Measurements from ENCODE around the gene IL19.
"Not testable (repeated sequence)": the region's sequence is repeated elsewhere in the genome, so short reads cannot be mapped to it uniquely, and the experiment has no call there.

The IL19 gene

DNA sequence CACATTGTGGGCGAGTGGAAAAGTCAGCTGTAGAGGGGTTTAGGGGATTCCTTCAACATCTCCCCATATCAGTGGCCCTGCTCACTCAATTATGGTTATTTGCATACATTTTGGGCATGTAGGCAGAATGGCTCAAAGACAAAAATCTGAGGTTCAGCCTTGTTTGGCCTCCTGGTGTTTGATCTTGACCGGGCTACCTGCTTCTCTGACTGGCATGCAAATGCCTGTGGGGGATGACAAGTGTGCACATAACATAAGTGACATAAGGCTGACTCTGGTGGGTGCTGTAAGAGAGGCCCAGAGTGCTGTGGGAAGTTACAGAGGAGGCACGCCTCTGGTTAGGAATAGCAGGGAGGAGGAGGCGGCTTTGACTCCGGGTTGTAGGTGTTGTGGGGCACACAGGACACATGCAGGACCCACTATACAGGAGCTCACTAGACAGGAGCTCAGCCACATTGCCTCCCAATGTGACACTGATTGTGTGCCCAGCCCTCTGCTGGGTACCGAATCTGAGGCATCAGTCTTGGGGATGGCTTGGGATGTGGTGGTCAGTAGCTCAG lies 29.4 kb upstream of the IL19 start:
- no peak for DNase-seq

DNA sequence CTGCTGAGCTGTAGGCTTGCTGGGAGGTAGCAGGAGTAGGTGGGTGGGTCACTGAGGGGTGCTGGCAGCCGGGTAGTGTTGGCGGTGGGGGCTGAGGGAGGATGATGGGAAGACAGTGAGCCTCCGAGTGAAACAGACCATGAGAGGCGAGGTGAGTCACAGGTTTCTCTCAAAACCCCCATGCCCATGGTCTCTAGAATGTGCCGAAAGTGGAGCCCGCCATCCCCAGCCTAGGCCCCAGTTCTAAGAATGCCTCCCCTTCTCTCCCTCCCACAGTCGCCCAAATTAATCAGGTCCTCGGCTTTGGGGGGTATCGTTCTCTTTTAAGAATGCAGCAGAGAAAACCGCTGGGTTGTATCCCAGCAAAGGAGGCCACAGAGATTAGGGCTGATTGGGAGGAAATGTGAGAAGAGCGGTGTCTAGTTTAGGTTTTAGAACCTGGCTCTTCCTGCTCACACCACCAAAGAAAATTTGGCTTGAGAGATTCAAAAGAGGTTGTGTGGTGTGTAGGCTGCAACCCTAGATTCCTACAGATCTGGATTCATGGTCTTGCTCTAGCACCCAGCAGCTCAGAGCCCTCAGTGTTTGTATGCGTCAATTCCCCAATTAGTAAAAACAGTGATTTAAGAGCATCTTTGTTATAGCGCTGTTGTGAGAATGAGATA lies 27.7 kb upstream of the IL19 start:
- DNase-seq, result no peak

DNA sequence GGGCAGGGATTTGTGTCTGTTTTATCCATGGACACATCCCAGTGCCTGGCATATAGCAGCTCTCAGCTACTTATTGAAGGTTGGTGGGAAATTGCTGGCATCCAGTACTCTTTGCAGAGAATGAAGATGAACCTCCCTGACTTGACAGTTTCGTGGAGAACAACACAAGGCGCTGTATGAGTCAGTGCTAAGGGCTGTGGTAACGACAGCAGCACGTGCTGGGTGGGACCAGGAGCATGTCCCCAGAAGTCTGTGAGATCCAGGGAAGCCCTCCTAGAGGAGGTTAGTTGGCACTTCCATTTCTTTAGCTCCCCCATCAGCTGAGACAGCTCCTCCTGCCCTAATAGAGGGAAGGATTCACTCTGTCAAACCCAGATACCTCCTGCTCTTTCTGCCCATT lies 25.9 kb upstream of the IL19 start:
- peak; percentile 55 to 67 (median 60) for DNase-seq

DNA sequence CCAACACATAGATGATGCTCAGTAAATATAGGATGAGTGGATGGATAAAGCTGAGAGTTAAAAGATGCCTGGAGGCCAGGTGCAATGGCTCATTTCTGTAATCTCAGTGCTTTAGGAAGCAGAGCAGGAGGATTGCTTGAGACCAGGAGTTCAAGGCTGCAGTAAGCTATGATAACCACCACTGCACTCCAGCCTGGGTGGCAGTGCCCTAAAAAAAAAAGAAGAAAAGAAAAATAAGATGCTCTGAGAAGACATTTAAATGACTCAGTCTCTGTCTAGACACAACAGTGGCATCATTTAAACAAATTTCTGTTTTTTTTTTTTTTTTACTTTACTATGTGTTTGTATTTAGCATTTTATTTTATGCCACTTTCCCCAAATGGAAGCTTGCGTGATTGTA lies 25.3 kb upstream of the IL19 start:
- no peak for DNase-seq

DNA sequence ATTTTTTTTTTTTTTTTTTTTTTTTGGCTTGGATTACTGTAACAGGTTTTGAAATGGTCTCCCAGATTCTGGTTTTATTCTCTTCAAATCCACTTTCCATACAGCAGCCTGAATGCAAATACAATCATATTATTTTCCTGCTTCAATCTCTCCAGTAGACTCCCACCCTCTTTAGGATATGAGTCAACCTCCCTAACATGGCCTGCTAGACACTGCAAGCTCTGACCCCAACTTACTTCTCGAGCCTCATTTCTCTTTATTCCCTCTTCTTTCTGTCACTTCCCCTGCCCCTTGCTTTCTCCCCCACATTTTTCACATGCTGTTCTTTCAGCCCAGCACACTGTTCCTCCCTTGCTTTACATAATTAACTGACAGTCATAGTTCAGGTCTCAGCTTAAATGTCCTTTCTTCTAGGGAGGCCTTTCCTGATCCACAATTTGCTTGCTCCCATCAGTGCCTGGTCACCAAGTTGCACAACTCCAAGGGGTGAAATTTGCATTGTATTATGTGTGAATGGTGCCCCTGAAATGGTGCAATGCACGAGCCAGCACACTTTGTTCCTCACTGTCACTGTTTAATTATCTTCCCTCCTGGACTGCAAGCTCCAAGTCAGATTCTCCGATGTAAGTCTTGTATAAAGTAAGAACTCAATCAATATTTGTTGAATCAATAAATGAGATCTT lies 22.1 kb upstream of the IL19 start:
- DNase-seq, result peak; percentile 46 to 74 (median 58)

DNA sequence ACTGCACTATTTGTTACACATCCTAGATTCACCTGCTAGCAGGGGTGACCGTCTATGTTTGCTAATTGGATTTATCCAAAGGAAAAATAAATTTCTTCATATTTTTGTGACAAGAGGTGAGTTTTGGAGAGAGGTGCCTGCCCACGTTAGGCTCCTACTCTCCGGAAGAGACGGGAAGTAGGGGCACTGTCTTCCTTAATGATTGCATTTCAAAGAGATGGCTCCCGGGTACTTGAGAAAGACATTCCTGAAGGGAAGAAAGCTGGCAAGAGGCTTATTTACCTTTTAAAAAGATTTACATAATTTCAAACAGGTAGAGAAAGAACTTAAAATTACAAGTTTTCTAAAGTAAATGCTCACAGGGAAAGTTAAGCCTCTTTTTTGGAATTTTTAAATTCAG lies 18.7 kb upstream of the IL19 start:
- DNase-seq, result no peak

DNA sequence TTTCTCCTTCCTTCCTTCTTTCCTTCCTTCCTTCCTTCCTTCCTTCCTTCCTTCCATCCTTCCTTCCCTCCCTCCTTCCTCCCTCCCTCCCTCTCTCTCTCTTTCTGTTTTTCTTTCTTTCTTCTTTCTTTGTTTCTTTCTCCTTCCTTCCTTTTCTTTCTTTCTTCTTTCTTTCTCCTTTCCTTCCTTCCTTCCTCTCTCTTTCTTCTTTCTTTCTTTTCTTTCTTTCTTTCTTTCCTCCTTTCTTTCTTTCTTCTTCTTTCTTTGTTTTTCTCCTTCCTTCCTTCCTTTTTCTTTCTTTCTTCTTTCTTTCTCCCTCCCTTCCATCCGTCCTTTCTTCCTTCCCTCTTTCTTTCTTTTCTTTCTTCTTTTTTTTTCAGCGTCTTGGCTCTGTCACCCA lies 18.1 kb upstream of the IL19 start:
- no peak for DNase-seq

DNA sequence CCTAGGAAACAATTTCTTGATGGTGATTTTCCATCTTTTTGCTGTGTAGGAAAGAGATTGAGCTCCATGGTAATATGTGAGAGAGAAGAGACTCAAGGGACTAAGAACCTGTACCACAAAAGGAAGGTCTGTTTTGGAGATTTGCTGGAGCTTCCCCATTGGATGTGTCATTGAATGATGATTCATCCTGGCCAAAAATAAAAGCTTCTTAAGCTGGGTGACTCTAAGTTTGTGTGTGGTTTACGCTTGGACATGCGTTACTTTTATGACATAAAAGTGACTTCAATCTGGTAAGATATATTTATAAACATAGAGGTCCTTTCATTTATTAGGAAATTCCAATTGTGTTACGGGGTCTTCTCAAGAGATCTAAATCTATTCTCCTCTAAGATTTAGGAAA lies 17.4 kb upstream of the IL19 start:
- DNase-seq, result peak; percentile 86 to 98 (median 95)

DNA sequence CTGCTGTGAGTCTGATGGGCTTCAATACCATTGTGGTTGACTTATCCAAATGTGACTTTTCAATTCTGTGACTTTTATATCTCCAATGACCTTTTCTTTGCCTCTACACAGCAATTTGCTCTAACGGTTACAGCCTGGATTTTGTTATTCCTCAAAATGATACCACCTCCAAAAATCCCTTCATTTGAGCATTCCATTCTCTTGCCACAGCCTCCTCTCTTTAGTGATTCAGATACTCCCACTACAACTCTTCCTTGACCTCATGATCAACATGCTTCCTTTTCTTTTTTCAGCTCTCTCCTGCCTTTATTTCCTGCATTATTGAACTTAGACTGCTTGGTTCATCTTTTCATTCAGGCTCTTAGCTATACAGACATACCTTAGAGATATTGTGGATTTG lies 16.6 kb upstream of the IL19 start:
- DNase-seq, result peak; percentile 61 to 86 (median 74)

DNA sequence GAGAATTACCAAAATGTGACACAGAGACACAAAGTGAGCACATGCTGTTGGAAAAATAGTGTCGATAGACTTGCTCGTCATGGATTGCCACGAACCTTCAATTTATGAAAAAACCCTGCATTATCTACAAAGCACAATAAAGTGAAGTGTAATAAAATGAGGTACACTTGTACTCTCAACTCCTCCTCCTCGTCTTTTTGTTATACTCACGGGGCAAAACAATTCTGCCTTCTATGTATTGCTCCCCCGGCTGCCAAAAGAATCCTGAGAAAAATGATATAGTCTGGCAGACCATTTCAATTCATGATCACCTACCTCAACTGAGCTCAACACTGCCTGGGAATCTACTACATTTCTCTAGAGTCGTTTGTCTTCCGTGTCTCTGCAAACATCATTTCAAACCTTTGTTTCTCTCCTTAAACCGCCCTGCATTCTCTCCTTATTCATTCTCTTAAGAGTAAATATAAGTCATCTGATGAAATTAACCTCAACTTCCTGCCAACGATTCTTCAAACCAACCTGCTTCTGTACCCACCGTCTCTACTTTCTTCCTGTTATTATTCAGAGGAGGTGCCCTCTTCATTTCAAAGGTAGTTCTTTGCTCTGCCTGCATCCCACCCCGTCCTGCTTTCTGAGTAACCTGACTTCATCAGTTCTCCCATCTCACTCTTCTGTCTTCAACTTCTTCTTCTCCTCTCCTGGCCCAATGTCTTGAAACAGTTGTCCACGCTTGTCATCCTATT lies 12.9 kb upstream of the IL19 start:
- DNase-seq, result no peak

DNA sequence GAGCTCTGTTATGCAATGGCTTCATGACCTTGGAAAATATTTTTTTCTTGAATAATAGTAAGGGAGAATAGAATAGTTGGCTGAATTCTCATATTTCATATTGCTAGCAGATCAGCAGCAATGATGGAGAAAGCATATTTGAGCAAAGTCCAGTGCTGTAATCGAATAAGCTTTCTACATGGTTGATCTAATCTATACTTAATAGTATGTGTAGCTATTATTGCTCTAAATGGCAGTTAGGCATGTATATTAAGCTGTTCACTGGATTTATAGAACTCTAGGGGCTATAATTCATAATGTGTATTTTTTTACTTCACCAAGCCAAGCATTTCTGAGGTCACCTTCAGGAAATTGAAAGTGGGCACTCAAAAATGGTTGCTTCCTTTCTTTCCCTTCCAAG lies 10.0 kb upstream of the IL19 start:
- DNase-seq, result no peak

DNA sequence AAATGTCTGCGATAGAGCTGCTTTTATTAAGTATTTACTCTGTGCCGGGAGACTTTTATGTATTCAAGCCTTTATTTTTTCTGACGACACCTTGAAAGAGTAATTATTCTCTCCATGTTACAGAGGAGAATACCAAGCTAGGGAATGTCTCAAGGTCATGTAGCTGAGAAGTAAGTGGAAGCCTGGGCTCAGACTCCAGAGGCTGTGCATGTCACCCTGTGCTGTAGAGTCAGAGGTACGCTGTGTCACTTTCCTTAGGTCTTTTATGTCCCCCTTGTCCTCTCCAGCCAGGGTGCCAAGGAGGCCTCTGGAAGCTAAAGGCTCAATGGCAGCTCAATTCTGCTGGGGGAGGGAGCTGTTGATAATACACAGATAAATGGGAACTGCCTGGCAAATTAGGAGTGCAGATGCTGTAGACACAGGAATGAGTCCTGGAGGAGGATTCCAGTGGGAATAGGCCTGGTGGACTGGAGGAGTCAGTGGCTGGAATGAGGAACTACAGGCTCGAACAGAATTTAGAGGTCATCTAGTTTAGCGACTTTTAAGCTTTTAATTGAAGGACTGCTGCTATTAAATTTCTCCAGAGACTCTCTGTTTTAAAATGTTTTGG lies 9.3 kb upstream of the IL19 start:
- DNase-seq, result no peak

DNA sequence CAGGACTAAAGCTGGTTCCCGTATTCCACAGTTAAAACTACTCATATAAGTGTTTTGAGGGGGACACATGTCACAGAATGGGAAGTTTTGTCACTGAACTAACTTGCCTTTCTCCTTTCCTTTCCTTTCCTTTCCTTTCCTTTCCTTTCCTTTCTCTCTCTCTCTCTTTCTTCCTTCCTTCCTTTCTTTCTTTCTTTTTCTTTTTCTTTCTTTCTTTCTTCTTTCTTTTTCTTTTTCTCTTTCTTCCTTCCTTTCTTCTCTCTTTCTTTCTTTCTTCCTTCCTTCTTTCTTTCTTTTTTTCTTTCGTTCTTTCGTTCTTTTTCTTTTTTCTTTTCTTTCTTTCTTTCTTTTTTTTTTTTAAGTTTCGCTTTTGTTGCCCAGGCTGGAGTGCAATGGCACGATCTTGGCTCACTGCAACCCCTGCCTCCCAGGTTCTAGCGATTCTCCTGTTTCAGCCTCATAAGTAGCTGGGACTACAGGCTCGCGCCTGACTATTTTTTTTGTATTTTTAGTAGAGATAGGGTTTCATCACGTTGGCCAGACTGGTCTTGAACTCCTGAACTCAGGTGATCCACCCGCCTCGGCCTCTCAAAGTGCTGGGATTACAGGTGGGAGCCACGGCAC lies 7.7 kb upstream of the IL19 start:
- DNase-seq, result not testable (repeated sequence)

DNA sequence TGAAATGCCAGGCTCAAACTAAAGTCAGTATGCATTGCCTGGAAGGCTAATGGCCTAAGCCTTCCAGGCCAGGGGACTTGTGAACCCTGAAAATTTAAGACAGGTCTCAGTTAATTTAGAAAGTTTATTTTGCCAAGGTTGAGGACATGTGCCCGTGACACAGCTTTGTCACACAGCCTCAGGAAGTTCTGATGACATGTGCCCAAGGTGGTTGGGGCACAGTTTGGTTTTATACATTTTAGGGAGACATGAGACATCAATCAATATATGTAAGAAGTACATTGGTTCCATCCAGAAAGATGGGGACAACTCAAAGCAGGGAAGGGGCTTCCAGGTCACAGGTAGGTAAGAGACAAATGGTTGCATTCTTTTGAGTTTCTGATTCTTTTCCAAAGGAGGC lies 4.8 kb upstream of the IL19 start:
- DNase-seq, result not testable (repeated sequence)

DNA sequence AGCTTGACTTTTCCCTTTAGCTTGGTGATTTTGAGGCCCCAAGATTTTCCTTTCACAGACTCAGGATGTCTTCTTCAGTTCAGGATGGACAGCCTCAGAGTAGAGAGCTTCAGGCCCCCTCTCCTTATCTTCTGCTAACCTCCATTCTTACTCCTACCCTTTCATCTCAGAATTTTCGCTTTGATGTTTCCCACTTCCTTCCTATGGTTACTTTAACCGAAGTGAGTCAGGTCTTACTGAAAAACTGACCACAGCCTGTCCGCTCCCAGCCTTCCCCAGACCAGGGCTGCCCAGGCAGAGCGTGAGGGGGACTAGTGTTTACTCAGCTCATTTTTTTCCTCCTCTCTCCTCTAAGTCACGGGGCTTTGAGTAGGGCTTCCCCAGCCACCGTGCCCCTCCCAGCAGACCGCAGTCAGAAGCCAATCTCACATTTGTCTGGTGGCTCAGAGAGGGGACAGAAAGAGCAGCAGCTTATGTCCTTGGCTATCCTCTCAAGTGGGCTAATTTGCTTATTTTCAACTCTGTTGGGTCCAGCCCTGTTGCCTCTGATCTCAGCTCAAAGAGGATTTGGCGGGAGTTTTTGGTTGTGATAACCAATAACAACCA lies 4.2 kb upstream of the IL19 start:
- DNase-seq, result peak; percentile 94 to 97 (median 94)

DNA sequence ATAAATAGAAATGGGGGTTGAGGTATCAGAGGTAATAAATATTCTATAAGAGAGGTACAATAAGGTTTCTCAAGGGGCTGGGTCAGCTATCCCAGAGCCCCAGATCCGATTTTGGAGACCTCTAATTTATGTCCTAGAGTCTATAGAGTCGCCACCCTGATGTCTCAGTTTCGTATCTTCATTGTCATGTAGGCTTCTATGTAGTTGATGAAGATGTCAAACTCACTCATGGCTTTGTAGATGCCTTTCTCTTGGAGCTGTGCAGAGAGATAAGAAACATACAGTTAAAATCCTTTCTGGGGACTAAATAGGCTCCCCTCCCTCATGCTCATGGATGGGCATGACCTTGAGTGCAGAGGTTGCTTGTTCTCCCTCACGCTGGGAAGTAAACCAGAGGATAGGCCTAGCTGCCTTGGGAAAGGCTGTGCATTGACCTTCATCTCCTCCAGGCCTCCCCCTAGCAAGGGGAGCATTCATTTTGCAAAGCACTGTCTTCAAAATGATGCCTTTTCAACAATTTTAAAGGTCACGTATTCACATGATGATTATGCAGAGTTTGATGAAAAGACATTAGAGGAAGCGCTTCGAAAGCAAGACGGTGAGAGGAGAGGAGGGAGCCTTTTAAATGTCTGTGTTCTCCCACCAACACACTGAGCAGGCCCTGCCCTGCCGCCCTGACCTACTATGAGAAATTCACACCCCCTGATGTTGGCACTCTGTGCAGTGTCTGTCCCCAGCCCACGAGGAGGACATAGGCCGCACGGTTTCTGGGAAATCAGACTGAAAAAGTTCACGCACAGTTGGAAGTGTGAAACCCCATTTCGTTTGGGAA lies 1.9 kb upstream of the IL19 start:
- DNase-seq, result no peak

DNA sequence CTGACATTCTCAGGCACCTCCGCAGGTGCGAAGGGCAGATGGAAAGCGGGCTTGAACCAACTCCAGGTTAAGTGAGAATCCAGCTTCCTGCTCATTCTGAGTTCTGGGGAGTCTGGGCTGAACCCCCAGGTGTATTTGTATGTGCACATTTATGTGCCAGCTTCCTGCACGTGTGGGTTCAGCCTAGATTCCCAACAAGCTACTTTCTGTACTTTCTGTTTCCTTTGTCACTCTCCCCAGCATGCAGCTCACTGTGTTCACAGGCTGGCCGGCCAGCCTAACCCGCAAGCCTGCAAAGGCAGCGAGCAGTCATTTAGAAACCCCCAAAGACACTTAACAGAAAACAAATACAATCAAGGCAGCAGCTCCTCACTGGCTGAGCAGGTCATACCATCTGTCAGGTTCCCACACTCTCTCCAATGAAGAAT lies 1.3 kb upstream of the IL19 start:
- DNase-seq, result peak in 1 of 3 donors; percentile 59

DNA sequence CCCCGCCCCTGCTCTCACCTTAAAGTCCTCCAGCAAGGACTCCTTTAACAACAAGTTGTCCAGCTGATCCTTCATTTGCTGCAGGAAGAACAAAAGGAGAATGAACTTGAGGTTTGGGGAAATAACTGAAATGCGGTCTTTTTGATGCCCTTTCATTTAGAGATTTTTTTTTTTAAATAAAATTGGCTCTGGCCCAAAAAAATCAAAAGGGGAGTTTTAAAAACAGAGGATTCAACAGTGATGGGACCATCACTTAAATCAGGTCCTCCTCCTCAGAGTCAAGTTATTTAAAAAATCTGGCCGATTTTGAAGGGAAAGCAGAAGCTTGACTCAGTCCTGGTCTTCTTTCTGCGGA lies 742 bp downstream of the IL19 start:
- peak in 1 of 3 donors; percentile 43 for DNase-seq

DNA sequence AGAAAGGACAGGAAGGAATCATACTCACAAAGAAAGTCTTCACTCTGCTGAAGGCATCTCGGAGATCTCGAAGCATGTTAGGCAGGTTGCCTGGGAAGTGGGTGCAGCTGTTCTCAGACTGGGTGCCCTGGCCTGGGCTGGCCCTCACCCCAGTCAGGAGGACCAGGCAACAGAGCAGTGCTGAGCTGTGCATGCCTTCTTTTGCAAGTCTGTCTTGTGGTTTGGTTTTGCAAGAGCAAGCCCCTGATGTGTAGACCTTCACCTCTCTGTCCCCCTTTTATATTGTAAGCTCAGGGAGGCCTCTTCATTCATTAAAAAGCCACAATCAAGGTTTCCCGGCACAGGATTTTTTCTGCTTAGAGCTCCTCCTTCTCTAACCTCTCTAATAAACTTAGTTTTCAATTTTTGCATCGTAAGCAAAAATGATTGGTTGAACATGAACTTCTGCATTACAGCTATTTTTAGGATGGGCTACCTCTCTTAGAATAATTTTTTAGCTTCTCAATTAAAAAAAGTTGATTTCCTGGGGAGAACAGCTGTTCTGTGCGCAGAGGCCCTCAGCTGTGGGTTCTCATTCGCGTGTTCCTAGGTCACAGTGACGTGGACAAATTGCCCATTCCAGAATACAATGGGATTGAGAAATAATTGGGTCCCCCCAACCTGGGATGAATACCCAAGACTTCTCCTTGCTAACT lies 1.8 kb downstream of the IL19 start, which contains the start of gene IL10:
IL10 (minus strand) TSS at position 252 of the 695 bp plus-strand sequence; CDS start at position 193, 59 bp downstream.
- peak; percentile 43 to 53 (median 52) for DNase-seq

DNA sequence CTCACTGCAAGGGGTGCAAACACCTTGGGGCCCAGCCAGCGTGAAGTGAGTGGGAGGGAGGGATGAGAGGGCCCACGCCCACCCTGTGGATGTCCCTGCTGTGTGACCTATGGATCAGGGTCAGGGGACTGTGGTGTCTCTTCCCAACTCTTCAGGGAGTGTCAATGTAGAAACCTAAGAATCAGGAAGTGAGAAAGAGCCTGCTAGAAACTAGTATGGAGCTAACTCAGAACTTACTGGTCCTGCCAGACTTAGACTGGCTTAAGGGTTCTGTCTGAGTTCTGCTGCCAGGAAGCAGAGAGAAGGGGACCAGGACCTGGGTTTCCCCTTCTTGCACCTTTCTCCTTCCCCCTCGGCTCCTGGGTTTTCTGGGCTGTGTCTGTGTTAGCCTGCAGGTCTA lies 3.5 kb downstream of the IL19 start:
- peak; percentile 52 to 72 (median 53) for DNase-seq

DNA sequence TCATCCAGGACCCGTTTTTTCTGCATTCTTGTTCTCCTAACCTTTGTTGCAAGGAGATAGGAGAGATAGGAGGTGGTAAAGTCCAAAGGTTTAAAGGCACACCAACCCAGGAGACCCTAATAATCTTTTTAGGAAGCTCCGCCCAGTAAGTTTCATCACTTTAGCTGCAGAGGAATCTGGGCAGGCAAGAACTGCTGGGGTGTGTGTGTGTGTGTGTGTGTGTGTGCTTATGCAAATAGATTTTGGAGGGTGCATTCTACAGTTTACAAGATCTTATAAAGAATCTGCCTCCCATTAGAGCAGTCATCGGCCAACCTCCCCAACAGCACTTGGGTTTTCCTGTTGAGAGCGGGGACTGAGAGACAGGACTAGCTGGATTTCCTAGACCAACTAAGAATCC lies 5.7 kb downstream of the IL19 start:
- DNase-seq, result peak in 1 of 3 donors; percentile 50

Measured in suppressor macrophage treated with lipopolysaccharide for 1 hour (primary cell).